GM12864 (cell line): ENCODE data around the gene PPFIBP1.
"Not testable (repeated sequence)": the region's sequence is repeated elsewhere in the genome, so short reads cannot be mapped to it uniquely, and the experiment has no call there.

ENCODE experiments used
- DNase-seq: peaks from one replicate; pipeline ENCODE4 v3.0.0-alpha.2; 2011; ENCODE audit warnings: low read depth
- H3K4me3 ChIP-seq: 2 replicates; pipeline ENCODE4 v1.5.1; 2011; ENCODE audit warnings: mild to moderate bottlenecking, low read depth, low read length, control low read depth
- CTCF ChIP-seq: IDR thresholded peaks from 2 replicates; pipeline ENCODE4 v1.5.1; 2011; ENCODE audit warnings: low read depth, mild to moderate bottlenecking, moderate library complexity, low read length, control low read depth, inconsistent platforms; ENCODE audit errors: missing control alignments

The PPFIBP1 gene

DNA sequence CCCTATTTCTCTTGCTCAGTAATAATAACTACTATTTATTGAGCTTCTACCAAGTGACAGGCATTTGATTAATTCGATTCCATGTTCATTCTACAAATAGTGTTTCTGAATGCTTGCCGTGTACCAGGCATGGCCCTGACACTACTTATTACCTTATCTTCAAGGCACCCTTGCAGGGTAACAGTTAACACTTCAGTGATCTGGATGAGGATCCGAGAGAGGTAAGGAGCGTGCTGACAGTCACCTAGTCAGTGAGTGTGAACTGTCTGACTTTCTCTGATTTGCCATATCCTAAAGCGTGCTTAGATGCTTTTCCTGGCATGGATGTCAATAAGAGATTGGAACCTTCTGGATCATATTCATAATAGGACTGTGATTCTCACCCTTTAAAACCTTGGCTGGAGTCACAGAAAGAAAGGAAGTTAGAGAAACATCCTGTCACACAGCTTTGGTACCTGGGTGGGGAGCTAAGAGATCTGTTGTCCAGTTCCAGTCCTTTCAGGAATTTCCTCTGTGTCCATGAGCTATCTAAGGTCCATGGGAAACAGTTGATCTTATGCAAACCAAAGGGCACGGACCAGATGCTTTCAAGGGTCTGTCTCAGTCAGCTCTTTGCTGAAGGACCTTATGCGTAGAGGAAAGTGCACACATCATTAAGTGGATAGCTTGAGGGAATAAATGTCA, 54.8 kb downstream of the PPFIBP1 start:
- no peak overlapping the region for H3K4me3 ChIP-seq
- no peak for TF ChIP-seq CTCF
- no peak for DNase-seq

DNA sequence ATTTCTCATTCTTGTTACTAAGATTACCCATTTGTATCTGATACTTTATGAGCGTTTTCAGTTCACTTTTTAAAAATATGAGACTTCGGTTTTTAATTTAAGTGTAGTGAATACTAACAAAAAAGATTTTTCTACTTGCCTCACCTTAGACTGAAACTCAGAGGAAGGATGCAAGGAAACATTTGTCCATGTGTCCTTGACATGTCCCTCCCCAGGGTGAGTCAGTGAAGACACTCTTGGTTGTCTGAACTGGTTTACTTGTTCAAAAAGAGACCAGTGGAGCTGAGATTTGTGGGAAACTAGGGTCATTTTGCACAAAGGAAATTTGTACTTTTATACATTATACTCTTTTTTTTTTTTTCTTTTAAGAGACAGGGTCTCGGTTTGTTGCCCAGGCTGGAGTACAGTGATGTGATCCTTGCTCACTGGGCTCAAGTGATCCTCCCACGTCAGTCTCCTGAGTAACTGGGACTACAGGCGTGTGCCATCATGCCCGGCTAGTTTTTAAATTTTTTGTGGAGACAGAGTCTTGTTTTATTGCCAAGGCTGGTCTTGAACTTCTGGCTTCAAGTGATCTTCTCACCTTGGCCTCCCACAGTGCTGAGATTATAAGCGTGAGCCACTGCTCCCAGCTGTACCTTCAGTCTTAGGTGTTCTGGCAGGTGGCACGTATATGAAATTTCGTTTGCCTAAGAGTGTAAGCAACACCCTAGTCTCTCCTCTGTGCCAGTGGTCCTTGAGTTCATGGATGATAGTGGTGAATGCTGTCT, 56.7 kb downstream of the PPFIBP1 start:
- no peak overlapping the region for H3K4me3 ChIP-seq
- no peak for TF ChIP-seq CTCF
- DNase-seq = no peak

DNA sequence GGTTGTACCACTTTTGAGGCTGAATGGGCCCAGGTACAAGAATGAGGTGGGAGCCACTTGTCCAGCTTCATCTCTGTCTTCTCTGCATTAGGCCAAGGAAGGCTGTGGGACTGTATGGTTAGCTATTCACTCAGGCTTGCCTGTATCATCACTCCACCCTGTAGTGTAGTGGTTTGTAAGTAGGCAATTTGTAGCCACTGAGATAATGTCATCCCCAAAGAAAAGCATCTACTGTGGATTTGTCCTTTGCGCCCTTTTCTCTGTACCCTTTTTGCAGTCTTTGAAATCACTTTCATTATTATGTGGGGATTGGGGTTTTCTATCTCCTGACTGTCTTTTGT, 57.3 kb downstream of the PPFIBP1 start:
- not testable (repeated sequence) for DNase-seq, H3K4me3 ChIP-seq

GRCh38 chr12:27581833-27582232, 57.8 kb downstream of the PPFIBP1 start:
- not testable (repeated sequence) for DNase-seq

GRCh38 chr12:27582445-27582844, 58.4 kb downstream of the PPFIBP1 start:
- H3K4me3 ChIP-seq, DNase-seq: not testable (repeated sequence)

More at GRCh38 chr12:27581833-27582232, 57.8 kb downstream of the PPFIBP1 start:
- H3K4me3 ChIP-seq = not testable (repeated sequence)

GRCh38 chr12:27583057-27583797, 59.2 kb downstream of the PPFIBP1 start:
- H3K4me3 ChIP-seq = no peak overlapping the region
- DNase-seq = no peak
- no peak for TF ChIP-seq CTCF

DNA sequence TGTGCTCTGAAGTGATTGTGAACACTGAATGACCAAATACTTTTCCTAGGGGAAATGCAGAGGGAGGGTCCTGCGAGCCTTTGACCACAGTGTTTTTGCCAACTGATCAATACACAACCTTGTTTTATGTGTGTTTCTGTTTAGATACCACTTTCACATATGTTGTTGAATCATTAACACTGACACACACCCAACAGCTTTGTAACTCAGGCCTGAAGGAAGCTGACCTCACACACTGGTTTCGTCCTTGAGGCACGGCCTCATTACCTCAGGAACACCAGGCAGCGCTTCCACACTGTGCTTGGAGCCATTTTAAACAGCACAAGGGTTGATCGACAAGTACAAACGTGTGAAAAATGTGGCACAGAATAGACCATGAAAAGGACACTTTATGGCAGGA, 60.0 kb downstream of the PPFIBP1 start:
- no peak for TF ChIP-seq CTCF
- no peak overlapping the region for H3K4me3 ChIP-seq

GRCh38 chr12:27585739-27586265, 61.8 kb downstream of the PPFIBP1 start:
- TF ChIP-seq CTCF = no peak
- DNase-seq = no peak
- H3K4me3 ChIP-seq = no peak overlapping the region

More for the DNA sequence above, 60.0 kb downstream of the PPFIBP1 start:
- no peak for DNase-seq

GRCh38 chr12:27588075-27588730, 64.2 kb downstream of the PPFIBP1 start:
- H3K4me3 ChIP-seq, DNase-seq: not testable (repeated sequence)
